Stimulated activated CD4-positive, alpha-beta T cell treated with anti-CD3 and anti-CD28 coated beads, Interleukin-4, amount 100 ng/mL, for 48 hours (primary cell): ENCODE results near the gene SLC66A2.

Experiments used
- DNase-seq, 2 donors: peaks; one replicate each; pipeline ENCODE4 v3.0.0-alpha.2; 2020; ENCODE audit warnings: low read depth in 2 of 2

Gene SLC66A2

DNA sequence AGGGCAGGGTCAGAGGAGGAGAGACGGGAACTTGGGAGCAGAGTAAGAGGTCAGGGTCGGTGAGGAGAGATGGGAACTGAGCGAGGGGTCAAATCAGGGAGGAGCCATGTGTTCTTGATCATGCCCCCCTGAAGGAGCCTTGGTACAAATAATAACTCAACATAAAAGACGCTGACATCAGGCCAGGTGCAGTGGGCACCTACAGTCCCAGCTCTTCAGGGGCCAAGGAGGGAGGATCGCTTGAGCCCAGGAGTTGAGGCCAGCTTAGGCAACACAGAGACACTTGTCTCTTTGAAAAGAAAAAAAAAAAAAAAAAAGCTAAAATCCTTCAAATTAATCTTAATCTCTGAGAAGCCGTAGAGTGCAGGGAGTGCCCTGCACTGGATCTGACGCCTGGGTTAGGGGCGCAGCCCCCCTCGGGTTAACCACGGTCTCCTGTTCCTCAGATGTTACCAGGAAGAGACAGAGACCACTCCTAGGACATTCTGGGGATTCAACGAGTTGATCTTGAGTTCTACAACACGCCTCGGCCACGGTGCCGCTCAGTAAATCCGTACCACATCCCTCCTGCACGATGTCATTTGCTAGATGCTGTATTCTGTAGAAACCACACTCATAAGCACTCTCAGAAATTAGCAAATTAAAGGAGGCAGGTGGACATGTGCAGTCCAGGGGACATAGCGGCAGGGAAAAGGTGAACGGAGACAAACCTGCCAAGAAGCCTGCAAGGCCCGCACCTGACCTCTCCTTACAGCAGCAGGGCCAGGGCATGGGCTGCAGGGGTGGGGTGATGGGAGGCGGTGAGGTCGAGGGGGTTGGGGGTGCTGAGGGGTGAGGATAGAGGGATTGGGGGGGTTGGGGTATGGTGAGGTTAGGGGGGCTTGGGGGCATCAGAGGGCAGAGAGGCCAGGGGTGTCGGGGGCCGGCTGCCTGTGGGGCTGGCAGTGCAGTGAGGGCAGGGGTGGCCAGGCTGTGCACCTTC is 29.2 kb downstream of the SLC66A2 start:
- DNase-seq, result no peak

DNA sequence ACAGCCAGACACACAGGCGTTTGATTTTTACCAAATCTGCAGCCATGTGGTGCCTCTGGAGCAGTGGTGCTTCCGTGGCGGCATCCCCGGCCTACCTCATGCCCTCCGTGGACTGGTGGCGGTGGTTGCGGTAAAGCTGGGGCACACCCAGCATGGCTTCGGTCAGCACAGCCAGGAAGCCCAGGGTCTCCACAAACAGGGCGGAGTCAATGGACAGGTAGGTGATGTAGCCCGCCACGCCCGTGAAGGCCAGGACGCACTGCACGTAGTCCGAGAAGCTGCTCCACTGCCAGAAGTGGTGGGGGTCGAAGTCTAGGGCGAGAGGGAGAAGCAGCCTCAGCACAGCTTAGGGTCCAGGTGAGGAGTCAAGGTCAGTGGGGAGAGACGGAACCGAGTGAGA is 32.4 kb downstream of the SLC66A2 start:
- no peak for DNase-seq

DNA sequence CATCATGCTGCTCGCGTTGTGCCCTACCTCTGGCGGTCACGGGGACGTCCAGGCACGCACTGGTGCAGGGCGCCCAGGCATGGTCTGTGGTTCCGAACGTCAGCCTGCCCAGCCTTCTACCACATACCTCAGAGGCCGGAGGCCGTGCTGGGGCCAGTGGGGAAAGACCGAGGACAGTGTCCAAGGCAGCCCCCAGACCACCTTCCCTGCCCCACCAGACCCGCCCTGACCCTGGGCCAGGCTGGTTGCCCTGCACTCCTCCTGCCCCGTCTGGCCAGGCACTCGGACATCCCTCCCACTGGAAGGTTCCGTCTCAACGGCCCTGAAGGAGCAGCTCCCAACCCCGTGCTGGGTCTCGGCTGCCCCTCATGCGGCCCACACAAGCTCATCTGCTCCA is 32.8 kb downstream of the SLC66A2 start:
- no peak for DNase-seq

DNA sequence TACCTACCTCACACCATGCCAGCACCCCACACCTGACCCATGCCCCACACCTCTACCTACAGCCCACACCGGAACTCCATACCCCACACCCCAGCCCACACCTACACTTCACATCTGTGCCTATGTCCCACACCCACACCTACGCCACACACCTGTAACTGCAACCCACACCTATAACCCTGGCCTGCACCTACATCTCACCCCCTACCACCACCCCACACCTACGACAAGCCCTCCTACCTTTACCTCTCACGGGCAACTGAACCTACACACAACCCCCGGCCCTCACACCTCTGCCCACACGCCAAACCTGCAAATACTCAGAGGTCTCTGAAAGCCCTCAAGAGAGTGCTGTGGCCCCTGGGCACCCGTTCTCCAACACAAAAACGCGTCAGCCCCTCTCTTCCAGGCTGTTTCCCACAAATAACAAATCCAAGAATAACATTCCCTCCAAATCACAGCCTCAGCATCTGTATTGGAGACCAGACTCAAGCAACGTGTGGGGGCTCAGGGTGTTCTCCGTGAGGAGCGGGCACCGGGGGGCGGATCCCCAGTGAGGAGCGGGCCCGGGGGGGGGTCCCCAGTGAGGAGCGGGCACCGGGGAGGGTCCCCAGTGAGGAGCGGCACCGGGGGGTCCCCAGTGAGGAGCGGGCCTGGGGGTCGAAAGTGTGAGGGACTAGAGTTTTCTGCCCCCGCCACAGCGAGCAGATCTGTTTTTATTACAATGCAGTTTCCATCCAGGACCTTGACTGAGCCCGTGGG is 33.4 kb downstream of the SLC66A2 start:
- no peak for DNase-seq

DNA sequence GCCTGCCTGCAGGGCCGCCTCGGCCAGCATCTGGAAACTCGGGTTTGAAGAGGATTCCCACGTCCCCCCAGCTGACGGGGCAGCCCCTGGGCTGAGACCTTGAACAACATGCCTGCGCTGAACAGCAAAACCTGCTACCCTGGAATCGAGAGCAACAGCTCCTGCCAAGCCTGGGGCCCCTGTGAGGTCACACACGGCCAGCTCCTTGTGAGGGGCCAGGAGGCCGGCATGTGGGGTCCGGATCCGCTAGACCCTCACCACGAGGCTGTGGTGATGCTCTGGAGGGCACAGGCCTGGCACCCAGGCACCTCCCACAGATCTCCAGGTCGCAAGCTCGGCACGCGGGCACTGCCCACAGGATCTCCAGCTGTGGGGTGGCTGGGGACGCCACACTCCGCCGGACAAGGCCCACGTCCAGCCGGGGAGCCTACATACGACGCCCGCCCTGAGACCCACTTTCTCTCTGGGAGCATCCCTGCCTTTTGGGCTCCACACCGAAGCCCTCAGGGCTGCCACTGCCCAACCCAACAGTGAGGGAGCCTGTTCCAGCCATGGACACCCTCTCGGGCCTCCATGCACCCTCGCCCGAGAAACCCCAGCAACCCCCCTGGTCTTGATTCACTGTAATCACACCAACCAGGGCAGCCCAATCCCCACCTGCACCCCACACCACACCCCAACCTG is 34.1 kb downstream of the SLC66A2 start:
- DNase-seq, result no peak

DNA sequence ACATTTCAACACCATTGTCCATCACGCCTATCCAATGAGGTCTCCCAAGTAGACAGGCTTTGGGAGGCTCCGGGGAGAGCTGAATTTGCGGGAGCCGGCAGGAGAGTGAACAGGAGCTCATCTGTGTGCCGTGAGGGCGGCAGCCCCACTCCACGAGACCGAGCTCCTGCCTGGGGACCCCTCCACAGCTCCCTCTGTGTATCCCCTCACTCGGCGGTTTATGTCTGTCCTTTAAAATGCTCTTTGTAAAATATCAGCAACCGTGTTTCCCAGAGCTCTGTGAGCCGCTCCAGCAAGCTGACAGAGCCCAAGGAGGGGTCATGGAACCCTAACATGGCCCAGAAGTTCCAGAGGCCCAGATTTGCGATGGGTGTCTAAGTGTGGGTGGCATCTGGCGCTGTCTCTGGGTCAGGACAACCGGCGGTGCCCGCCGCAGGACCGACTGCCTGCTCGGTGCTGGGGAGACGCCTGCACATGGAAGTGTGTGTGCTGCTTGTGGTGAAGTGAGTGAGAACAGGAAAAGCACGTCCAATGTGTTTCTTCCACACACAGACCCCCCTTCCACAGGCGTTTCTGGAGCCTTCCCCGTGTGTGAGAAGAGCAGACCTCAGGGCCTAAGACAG is 34.8 kb downstream of the SLC66A2 start:
- DNase-seq, result no peak

DNA sequence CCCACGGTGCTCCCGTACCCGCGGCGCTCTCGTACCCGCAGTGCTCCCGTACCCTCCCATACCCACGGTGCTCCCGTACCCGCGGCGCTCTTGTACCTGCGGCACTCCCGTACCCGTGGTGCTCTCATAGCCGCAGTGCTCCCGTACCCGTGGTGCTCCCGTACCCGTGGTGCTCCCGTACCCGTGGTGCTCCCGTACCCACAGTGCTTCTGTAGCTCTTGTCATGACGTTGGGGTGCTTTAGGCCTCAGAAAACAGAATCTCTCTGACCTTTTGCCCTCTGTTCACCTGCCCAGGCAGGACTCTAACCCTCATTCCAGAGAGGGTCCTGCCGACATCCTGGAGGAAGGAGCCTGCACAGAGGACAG is 35.3 kb downstream of the SLC66A2 start:
- no peak for DNase-seq

DNA sequence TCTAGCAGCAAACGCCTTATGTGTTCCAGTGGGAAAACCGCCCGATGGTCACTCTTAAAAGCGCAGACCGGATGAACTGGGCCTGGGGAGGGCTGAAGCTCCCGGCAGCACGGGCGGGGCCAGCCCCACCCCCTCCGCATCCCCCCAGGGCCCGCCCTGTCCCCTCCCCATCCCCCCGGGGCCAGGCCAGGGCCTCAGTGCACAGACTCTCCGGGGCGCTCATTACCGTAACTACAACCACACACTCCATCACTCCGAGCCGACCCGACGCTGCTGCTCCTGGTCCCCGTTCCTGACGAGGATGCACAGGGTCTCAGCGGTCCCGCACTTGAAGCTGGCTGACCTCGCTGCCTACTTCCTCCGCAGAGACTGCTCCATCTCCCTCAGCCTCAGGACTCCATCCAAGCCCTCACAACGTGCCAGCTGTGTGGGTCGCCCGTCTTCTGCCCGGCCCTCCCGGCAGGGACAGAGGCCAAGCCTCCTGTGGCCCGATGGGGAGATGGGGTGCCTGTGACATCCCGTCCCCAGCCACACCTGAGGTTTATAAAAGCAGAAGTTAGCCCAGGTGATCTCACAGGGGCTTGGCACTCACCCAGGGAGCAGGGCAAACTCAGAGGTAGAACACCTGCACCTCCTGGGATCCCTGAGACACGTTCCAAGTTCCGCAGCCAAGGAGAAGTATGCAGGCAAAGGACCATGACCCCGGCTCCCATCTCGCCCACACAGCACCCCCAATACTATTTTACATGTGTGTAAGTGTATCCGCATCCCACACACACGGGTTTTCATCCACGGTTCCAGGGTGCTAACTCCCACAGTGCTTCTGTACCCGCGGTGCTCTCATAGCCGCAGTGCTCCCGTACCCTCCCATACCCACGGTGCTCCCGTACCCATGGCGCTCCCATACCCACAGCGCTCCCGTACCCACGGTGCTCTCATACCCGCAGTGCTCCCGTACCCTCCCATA is 36.0 kb downstream of the SLC66A2 start:
- DNase-seq, result no peak

DNA sequence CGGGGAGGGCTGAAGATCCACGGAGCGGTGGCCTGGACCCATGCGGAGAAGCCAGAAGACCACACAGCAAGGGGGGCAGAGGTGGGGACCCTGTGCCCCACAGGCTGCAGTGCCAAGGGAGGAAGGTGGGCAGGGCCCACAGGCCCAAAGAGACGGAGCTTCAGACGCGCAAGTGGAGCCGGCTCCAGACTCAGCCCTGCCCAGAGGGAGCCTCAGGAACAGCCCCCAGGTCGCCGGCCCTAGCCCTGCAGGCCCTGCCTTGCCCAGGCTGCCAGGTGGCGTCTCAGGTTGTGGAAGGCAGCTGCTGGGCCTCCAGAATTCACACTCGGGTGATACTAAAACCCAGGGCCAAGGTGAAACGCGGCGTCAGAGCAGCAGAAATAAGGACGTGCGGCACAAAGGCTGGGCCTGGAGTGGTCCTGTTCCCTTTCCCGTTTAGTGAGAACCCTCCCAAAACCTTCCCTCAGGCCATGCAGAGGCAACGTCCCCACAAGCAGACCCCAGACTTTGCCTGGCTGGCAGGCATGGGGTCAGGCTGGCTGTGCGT is 36.8 kb downstream of the SLC66A2 start:
- no peak for DNase-seq

DNA sequence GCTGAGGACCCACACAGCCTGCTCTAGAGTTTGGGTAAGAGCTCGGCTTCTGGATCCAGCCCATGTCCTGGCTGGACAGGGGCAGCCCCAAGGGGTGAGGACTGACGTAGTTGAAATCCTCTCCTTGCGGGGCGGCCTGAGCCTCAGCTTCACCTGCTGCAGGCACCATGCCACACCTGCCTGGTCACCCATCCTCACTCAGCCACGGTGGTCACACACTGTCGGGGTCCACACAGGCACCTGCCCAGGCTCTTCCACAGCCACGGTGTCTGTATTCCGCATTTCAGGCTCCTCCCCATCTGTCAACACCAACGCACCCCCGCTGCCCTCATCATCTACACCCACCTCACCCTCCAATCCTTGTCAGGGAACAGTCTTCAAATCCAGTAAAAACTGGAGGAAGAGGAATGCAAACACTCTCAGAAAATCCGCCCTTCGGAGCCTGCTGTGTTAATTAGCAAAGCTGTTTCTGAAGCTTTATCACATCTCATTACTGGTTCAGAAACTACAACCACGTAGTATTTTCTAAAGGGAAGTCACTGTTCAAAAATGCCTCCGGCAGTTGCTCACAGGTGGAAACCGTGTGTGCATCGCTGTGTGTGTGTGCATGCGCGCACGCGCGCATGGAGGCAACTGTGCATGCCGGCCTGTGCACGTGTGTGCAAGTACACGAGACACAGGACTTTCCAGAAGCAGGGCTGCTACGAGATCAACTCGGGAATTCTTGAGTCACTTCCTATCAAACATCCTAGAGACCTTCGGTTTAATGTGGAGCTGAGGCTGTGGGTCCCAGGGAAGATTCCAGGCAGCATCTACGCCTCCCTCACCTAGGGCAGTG is 38.2 kb downstream of the SLC66A2 start:
- no peak for DNase-seq

DNA sequence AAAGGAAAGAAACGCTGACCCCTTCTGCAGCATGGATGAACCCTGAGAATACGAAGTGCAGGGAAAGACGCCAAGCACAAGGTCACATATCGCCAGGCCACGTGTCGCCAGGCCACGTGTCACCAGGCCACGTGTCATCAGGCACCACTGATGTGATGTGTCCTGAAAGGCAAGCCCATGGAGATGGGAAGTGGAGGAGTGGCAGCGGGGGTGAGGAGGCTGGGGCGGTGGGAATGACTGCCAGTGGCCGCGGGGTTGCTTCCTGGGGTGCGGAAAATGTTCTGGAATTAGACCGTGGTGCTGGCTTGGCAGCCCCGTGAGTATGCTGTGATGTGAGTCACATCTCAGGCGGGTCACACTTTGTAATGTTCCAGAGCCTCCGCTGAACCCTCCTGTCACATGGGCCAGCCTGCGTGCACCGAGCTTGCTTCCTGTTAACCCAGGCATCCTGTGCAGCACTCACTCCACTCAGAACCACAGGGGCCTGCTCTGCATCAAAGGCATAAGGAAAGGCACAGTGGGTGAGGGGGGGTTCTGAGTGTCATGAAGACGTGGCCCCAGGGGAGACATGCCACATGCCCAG is 39.0 kb downstream of the SLC66A2 start:
- no peak for DNase-seq

DNA sequence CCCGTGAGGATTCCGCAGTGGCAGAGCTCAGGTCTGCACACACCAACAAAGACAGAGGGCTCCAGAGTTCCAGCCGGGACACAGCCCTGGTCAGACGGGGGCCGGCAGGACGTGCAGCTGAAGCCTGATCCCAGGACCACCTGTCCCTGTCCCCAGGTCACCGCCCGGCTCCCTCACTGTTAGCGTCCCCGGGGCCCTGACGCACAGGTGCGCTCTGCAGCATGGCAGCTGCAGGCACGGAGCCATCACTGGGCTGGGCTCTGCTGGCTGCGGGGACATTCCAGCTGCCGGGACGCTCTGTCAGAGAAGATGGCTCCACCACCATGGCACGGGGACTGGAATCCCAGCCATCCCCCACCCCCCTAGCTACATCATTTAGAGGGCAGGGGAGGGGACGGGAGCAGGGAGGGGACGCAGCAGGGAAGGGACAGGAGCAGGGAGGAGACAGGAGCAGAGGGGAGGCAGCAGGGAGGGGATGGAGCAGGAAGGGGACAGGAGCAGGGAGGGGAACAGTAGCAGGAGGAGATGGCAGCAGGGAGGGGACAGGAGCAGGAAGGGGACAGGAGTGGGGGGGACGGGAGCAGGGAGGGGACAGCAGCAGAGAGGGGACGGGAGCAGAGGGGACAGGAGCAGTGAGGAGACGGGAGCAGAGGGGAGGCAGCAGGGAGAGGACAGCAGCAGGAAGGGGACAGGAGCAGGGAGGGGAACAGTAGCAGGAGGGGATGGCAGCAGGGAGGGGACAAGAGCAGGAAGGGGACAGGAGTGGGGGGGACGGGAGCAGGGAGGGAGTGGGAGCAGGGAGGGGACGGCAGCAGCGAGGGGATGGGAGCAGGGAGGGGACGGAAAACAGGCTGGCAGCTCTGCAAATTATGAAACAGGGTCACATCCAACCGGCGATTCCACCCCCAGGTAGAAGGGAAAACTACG is 39.8 kb downstream of the SLC66A2 start:
- DNase-seq, result no peak

DNA sequence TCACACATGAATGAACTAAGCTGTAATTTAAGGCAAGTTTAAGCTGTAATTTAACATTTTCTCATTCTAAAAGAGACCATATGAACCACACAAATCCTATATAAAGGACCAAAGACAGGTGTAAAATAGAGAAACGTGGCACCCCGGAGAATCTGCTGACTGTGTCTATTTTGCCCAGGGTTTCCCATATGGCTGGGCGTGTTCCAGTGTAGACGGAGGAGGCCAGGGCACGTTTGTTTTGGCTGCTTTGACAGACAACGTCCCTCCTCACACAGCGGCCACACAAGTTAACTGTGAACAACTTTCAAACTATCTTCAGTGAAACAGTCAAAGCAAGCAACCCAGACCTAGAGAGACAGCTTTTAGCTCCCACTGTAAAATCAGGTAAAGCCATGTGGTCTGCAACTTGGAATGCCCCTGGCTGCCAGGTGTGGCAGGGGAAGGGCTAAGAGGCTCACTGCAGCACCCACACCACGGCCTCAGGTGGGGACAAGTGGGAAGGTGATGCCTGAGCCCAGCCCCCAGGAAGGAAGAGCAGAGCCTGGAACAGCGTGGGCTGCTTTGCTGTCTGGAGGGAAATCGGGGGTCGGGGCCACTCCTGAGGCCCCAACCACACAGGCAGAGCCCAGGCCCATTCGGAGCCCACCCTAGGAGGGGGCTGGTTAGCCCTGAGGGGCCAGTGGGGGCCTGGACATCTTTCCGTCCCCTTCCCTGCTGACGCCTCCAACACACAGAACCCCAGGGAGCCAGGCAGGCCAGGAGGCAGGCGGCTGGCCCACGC is 40.7 kb downstream of the SLC66A2 start:
- no peak for DNase-seq

DNA sequence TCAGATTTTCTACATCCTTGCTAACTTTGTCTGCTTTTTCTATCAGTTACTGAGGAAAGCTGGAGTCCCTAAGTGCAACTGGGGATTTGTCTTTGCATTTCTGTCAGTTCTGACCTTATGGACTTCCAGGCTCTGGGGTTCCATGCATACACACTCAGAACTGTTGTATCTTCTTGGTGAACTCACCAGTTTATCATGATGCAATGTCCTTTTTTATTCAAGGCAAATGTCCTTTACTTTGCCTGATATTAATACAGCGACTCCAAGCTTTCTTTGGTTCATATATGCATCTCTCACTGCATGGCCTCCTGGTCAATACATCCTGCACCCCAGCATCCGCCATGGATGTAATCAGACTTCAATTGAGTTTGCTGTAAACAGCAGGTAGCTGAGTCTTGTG is 44.7 kb downstream of the SLC66A2 start:
- no peak for DNase-seq

DNA sequence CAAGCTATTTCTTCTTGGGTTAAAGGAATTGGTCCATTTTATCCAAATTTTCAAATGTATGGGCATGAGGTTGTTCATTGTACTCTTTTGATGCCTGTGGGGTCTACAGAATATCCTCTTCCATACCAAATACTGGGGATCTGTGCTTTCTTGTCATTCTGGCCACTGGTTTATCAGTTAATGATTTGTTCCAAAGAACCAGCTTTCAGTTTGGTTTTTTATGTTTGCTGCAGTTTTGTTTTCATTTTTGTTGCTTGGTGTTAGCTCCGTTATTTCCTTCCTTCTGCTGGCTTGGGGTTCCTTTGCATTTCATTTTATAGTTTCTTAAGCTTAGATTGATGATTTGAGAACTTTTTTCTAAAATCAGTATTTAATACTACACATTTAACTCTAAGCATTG is 45.5 kb downstream of the SLC66A2 start:
- no peak for DNase-seq

DNA sequence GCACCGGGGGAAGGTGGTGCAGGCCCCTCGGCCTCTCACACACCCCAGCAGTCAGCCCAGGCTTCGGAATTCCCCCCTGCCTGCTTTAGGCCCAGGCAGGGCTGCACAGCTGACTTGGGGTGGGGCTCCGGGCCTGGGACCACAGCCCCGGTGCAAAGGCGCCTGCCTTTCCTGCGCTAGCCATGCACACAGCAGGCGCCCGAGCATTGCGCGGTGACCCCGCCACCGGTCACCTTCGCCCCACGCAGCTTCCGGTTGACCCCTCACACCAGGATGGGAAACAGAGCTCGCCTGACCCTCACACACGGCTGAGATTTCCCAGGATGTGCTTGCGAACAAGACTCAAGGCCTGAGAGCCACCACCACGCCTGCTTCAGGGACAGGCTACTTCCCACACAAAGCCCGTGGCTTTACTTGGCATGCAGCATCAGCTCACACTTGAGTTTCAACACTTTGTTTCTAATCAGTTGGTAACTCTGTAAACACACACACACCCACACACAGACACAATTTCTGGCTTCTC is 46.0 kb downstream of the SLC66A2 start:
- DNase-seq, result no peak
